Measurements from ENCODE around the gene SMO. TPM values are rescaled to one million over a fixed set of nuclear protein-coding genes. Genes with fewer than 3 reads are reported as not detected.
A peak's percentile ranks its signal among the peaks of the same experiment; 100 is the strongest.

SMO gene
- total and polyA plus RNA-seq, 9 of the 15 experiments (the other 6 are each of a cell fraction or from before 2014, with no cell fraction given) = 0.05 to 0.13 (median 0.10) TPM; not detected in 5

- no peak overlapping the region for H3K4me2 ChIP-seq (ENCODE audit: insufficient read depth, low read length)
- H3K4me1 ChIP-seq (replicated peaks in 1 of 2; ENCODE audit: control insufficient read depth in 2 of 2, insufficient read depth in 2 of 2, low read length in 2 of 2) = peaks cover 5 to 12% of the 10 kb centered on the region in 2 experiments; a peak in 3 of 5 replicates
- no peak overlapping the region for H3K9ac ChIP-seq (ENCODE audit: insufficient read depth in 1 of 2, low read depth in 2 of 2, low read length in 2 of 2)
- DNase-seq (ENCODE audit: extremely low read depth in 1 of 4, low spot score in 3 of 4) (no peak), FAIRE-seq (peak; percentile 57), ATAC-seq (no peak)
- ChIA-PET POLR2A (interaction anchor here (0.9 kb wide), 1 partner anchor 146 kb away, joined by 3 read pairs; no protein-coding TSS in a partner anchor), CTCF (ENCODE audit: low intra/inter-chr PET ratio) (interaction anchor here (1.3 to 2.4 kb wide), 2 partner anchors 45 to 782 kb away, joined by 4 to 8 read pairs; no protein-coding TSS in a partner anchor)
- TF ChIP-seq ZNF696 (CRISPR knock-in tag; conservative IDR thresholded peaks at IDR 0.05) = no peak
- no peak for TF ChIP-seq TSC22D4 (tag; IDR thresholded peaks at IDR 0.05)
- TF ChIP-seq TGIF2 (CRISPR knock-in tag; IDR thresholded peaks at IDR 0.05) = no peak
- no peak for TF ChIP-seq FOXP1 (CRISPR knock-in tag; IDR thresholded peaks at IDR 0.05)
- TF ChIP-seq MITF (IDR thresholded peaks at IDR 0.05) = no peak
- TF ChIP-seq ZNF12 (CRISPR knock-in tag; IDR thresholded peaks at IDR 0.05) = no peak
- no peak for TF ChIP-seq POLR2G (IDR thresholded peaks at IDR 0.05; ENCODE audit: low read depth, low read length)
- TF ChIP-seq NCOA4 (IDR thresholded peaks at IDR 0.05; ENCODE audit: partially characterized antibody) = no peak
- TF ChIP-seq ZBTB43 (CRISPR knock-in tag; IDR thresholded peaks at IDR 0.05) = no peak
- TF ChIP-seq ZNF354B (CRISPR knock-in tag; IDR thresholded peaks at IDR 0.05) = no peak
- no peak for TF ChIP-seq ZFX (CRISPR knock-in tag; IDR thresholded peaks at IDR 0.05)
- no peak for TF ChIP-seq NR2F6 (CRISPR knock-in tag; IDR thresholded peaks at IDR 0.05)
- peaks cover 15% of the 10 kb centered on the region for H4K20me1 ChIP-seq (replicated peaks; ENCODE audit: control insufficient read depth, insufficient read depth, low read length)
- 5% methylated on average over 15 of the region's 15 CpGs for WGBS (ENCODE audit: insufficient coverage, low coverage, missing lambda C conversion rate)
- H3K79me2 ChIP-seq (ENCODE audit: control insufficient read depth, insufficient read depth, low read length) = no peaks in the 10 kb centered on the region
- H3K9me3 ChIP-seq (replicated peaks; ENCODE audit: control insufficient read depth, insufficient read depth, low read depth, low read length) = no peaks in the 10 kb centered on the region
- intact Hi-C loops (cut with micrococcal nuclease) = no loop called here
- in situ Hi-C loops (cut with MboI) = no loop called here
- H2AFZ ChIP-seq (ENCODE audit: low read depth, low read length) = no peak overlapping the region
- BruUV-seq (replicated peaks) = no TSS peak
- H3K27me3 ChIP-seq (ENCODE audit: control insufficient read depth in 2 of 2, insufficient read depth in 2 of 2, low read length in 2 of 2) = peaks cover 58 to 83% of the 10 kb centered on the region in 2 experiments
- no peak overlapping the region for H3K4me3 ChIP-seq
- no peaks in the 10 kb centered on the region for H3K9me1 ChIP-seq (ENCODE audit: control insufficient read depth, insufficient read depth, low read length)
- no peaks in the 10 kb centered on the region for H3K36me3 ChIP-seq (ENCODE audit: control insufficient read depth, insufficient read depth, low read length)
- no peak overlapping the region for H3K27ac ChIP-seq (ENCODE audit: extremely low read depth, low read depth, low read length)
Measured at GRCh38 chr7:129209067-129209926, 20.9 kb downstream of the SMO start.

Measured in K562 (cell line).